CD4-positive, alpha-beta T cell treated with Interleukin-15 for 1 hour (primary cell): ENCODE measurements around the gene NFIX.
"Not testable (repeated sequence)": the region's sequence is repeated elsewhere in the genome, so short reads cannot be mapped to it uniquely, and the experiment has no call there.

Experiments
- DNase-seq: peaks from one replicate; pipeline ENCODE4 v3.0.0-alpha.2; 2020

The NFIX gene

DNA sequence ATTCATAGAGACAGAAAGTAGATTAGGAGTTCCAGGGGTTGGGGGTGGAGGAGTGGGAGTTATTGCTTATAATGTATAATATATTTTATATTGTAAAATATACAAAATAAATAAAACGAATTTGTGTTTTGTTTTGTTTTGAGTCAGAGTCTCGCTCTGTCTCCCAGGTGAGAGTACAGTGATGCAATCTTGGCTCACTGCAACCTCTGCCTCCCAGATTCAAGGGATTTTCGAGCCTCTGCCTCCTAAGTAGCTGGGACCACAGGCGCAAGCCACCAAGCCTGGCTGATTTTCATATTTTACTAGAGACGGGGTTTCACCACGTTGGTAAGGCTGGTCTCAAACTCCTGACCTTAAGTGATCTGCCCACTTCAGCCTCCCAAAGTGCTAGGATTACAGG lies 35.8 kb upstream of the NFIX start:
- no peak for DNase-seq

DNA sequence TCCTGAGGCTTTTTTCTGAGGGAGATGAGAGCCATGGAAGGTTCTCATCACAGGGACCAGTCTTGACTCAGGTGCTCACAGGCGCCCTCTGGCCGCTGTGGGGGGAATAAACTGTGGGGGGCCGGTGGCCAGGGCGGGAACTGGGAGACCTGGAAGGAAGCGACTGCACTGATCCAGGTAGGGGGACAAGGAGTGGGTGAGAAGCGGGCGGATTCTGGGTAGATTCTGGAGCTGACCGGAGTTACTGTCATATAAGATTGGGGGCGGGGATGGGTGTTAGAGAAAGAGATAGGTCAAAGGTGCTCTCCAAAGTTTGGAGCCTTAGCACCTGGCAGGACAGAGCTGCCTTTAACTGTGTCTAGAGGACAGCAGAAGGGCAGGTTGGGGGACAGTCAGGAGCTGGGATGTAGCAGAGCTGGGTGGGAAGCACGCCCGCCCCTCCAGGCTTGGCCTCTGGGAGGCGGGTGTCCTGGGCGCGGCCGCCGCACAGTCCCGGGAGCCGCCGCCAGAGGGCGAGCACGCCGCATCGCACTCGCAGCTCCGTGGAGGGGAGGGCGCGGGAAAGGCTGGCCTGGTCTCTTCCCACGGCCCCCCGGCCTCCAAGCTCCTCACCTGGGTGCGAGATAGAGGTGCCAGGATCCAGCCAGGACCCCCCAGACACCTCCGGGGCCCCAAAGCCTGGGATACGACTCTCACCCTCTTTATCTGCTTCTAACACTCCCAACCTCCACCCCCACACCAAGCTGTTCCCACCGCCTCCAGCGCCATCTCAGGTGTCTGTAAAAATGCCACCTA lies 30.1 kb upstream of the NFIX start:
- DNase-seq: peak; percentile 78

DNA sequence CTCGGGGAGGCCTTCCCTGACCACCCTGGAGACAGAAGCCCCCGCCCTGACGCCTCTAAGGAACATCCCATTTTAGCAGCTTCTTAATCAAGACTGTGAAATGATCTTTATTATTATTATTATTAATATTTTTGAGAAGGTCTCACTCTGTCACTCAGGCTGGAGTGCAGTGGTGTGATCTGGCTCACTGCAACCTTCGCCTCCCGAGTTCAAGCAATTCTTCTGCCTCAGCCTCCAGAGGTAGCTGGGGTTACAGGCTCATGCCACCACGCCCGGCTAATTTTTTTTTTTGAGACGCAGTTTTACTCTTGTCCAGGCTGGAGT lies 29.5 kb upstream of the NFIX start:
- DNase-seq: no peak

DNA sequence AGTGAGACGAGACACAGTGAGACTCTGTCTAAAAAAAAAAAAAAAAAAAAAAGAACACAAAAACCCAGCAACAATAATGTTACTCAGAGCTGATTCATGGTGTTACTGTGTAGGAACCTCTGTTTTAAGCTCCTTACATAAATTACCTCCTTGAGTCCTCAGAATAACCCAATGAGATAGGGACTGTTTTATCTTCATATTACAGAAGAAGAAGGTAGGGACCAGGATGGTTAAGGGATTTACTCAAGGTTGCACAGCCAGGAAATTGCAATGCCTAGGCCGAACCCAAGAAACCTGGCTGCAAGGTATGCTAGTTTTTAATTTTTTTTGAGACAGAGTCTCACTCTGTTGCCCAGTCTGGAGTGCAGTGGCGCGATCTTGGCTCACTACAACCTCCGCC lies 27.4 kb upstream of the NFIX start:
- DNase-seq: no peak

DNA sequence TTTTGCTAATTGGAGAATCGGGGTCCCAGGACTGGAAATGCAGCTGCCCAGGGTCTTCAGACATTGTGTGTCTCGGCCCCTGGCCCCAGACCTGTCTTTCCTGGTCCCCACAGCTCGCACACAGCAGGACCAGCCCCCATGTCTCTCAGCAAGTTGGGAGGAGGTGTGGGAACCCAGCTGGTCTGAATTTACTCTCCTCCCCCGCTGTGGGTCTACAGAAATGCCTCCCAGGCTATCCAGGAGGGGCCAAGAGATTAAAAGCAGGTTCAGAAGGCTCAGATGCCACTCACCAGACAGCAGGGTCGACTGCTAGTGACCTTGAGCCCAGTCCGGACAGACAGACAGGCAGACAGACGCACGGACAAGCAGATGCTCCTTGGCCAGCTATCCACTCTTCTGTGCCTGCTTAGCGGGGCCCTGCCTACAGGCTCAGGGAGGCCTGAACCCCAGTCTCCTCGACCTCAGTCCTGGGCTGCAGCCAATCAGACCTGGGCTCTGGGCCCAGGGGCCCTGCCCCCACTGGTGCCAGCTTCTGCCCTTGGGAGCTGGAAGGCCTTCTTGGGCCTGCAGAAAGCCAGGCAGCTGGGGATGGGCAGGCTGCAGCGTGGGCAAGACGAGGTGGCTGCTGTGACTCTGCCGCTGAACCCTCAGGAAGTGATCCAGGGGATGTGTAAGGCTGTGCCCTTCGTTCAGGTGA lies 25.8 kb upstream of the NFIX start, which contains the start of gene DAND5:
Gene DAND5, plus strand, starts transcription at position 285 of the 697 bp plus-strand sequence. Its CDS starts 85 bp downstream, at position 370.
- no peak for DNase-seq

DNA sequence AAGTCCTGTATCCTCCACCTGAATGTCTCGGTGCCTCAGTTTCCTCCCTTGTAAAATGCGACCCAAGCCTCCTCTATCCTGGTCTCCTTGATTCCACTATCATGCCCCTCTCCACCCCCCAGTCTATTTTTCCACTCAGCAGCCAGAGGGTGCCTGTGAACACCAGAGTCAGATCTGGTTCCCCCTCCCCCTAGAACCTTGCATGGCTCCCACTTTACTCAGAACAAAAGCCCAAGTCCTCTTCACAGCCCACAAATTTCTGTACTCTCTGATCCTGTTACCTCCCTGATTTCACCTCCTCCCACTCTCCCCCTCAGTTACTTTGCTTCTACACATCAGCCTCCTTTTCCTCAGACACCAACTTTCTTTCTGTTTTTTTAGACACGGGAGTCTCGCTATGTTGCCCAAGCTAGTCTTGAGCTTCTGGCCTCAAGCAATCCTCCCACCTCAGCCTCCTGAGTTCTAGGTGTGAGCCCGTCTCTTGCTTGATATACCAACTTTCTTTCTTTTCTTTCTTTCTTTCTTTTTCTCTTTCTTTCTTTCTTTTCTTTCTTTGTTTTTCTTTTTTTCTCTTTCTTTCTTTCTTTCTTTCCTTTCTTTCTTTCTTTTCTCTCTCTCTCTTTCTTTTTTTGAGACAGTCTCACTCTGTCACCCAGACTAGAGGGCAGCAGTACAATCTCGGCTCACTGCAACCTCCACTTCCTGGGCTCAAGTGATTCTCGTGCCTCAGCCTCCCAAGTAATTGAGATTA lies 25.0 kb upstream of the NFIX start:
- DNase-seq: no peak

DNA sequence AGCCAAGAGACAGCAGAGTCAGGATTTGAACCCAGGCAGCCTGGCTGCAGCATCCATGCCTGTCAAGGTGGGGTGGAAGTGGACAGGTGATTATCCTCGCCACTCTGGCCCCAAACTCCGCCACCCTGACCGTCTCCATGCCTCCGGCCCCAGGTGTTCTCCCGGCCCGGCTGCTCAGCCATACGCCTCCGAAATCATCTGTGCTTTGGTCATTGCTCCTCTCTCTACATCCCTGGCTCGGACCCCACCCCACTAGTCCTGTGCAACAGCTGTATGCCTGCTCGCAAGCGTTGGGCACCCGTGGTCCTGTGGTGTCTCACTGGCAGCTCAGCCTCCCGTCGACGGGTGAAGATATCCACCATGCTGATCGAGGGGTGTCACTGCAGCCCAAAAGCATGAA lies 22.0 kb upstream of the NFIX start:
- DNase-seq: no peak

DNA sequence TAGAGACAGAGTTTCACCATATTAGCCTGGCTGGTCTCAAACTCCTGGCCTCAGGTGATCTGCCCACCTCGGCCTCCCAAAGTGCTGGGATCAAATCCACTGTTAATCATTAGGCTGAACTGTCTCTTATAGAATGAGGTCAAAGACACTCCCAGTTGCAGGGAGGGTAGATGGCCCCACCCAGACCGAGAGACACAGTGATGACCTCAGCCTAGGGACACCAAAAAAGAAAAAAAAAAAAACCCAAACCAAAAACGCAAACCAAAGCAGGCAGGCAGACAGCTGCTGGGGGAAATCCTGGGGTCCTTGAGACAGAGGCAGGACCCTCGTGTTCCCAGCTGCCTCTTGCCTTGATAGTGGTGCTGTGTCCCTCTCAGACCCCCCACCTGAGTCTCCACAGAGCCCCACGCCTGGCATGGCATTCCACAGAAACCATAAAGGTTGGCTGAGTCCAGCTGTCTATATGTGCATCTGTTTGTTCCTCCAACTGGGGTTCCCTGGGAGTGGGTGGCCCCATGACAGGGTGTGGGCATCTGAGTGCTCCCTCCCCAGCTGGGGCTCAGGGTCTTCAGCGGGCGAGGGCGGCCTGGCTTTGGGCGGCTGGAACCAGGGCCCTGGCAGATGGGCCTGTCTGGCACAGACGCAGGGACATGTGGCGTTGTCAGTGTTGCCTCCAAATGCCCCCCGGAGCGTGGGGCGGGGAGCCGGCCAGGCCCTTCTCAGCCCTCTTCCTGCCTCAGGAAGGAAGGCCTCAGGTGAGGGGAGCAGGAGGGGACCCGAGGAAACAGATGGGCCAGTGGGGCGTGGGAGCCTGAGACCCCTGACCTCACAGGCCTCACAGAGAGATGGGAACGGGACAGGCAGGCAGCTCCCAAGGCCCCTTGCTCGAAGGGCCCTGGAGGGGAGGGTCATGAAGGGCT lies 20.7 kb upstream of the NFIX start:
- DNase-seq: no peak

DNA sequence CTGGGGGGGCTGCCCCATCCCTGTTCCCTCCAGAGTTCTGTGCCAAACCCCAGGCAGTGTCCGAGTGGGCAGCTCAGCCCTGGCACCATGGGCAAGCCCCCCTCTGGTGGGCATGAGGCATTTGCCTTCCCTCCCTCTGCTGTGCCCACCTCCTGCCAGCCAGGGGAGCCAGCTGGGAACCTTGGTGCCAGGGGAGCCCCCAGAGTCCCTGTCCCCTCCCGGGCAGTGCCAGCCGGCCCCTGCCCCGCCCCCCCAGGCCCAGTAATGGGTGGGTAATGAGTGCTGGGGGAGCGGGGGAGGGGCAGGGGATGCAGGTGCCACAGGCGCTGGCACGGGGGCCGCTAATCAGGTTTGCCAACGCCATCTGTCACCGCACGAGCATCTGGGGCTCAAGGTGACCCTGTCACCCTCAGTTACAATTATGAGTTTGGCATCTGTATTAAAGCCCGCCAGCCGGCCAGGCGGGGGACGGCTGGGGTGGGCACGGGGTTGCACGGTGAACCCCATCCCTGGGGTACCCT lies 20.0 kb upstream of the NFIX start:
- DNase-seq: no peak

DNA sequence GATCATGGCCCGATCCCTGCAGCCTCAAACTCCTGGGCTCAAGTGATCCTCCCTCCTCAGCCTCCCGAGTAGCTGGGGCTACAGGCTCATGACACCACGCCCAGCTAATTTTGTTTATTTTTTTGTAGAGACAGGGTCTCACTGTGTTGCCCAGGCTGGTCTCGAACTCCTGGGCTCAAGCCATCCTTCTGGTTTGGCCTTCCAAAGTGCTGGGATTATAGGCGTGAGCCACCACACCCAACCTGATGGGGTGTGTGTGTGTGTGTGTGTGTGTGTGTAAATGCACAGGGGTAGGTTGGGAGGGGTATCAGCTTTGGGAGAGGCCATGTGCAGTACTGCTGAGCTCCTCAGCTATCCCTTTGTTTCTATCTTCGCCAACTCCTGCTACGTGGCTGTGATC lies 19.2 kb upstream of the NFIX start:
- DNase-seq: not testable (repeated sequence)

DNA sequence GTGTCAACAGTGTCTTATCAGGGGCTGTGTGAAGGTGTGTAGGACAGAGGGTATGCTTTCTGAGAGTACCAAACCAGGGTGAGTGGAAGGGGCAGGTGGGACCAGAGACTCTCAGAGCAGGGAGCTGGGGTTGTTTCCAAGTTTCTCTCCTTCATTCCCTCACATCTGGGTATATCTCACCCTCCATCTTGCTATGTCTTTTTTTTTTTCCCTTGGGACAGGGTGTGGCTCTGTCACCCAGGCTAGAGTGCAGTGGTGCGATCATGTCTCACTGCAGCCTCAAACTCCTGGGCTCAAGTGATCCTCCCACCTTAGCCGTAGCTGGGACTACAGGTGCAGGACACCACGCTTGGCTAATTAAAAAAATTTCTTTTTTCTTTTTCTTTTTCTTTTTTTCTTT lies 15.3 kb upstream of the NFIX start:
- no peak for DNase-seq

DNA sequence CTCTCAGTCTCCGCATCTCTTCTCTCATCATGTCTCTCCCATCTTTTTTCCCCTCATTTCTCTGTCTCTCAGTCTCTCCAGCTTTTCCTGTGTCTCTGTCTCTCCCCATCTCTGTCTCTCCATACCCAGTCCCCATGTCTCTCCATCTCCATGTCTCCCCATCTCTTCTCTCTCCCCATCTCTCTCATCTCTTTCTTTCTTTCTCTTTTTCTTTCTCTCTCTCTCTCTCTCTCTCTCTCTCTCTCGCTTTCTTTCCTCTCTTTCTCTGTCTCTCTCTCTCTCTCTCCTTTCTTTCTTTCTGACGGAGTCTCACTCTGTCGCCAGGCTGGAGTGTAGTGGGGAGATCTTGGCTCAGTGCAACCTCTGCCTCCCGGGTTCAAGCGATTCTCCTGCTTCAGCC lies 12.6 kb upstream of the NFIX start:
- no peak for DNase-seq

DNA sequence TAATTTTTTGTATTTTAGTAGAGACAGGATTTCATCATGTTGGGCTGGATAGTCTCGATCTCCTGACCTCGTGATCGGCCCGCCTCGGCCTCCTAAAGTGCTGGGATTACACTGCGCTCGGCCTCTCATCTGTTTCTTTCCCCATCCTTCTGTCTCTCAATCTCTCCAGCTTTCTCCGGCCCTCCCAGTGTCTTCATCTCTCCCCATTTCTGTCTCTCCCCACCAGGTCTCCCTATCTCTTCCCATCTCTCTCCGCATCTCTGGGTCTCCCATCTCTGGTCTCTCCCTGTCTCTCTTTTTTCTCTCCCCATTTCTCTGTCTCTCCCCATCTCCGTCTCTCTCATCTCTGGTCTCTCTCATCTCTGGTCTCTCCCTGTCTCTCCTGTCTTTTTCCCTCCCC lies 12.2 kb upstream of the NFIX start:
- DNase-seq: no peak

DNA sequence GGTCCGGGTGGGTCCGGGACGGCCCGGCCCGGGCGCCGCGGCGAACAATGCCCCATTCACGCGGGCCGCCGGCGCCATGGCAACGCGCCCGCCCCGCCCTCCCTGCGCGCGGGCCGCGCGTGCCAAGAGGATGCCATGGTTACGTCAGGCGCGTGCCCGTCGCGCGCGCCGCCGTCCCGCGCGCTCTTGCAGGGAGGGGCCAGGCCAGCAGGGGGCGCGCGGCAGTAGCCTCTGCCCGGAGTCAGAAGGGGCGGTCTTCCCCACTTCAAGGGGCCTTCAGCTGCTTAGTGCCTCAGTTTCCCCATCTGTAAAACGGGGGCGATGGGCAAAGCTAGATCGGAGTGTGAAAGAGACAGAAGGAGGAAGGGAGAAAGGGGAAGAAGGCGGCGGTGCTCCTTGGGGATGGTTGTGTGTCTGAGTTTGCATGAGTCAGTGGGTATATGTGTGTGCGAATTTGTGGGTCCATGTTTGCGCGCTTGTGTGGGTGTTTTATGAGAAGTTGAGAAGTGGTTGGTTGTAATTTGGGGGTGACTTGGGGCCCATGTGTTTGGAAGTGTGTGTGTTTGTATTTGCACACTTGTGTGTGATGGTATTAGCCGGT lies 11.6 kb upstream of the NFIX start:
- DNase-seq: peak; percentile 84

DNA sequence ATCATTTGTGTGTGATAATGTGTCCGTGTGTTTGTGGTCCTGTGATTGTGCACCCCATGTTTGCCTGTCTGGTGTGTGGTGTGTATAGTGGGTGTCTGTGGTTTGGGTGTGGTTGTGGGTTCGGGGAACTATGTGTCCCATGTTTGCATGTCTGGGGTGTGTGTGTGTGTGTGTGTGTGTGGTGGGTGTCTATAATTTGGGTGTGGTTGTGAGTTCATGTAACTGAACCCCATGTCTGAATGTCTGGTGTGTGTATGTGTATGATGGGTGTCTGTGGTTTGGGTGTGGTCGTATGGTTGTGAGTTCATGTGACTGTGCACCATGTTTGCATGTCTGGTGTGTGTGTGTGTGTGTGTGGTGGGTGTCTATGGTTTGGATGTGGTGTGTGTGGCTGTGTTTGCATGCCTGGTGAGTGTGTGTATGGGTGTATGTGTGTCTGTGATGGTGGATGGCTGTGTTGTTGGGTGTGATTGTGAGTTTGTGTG lies 11.1 kb upstream of the NFIX start:
- DNase-seq: peak; percentile 23

DNA sequence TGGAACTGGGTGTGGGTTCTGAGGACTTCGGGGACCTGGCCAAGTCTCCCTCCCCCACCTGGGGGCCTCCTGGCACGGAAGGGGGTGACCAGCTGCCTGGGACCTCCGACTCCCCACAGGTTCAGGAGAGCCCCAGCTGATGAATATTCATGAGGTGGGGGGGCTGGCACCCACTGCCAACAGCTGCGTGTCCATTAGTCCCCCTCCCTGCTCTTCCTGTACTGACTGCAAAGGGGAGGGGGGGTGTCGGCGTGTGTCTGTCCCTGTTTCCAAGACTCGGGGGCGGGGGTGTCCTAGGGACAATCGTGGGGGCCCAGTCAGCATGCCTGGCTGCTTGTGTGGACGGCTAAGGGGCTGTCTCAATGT lies 10.6 kb upstream of the NFIX start:
- no peak for DNase-seq

DNA sequence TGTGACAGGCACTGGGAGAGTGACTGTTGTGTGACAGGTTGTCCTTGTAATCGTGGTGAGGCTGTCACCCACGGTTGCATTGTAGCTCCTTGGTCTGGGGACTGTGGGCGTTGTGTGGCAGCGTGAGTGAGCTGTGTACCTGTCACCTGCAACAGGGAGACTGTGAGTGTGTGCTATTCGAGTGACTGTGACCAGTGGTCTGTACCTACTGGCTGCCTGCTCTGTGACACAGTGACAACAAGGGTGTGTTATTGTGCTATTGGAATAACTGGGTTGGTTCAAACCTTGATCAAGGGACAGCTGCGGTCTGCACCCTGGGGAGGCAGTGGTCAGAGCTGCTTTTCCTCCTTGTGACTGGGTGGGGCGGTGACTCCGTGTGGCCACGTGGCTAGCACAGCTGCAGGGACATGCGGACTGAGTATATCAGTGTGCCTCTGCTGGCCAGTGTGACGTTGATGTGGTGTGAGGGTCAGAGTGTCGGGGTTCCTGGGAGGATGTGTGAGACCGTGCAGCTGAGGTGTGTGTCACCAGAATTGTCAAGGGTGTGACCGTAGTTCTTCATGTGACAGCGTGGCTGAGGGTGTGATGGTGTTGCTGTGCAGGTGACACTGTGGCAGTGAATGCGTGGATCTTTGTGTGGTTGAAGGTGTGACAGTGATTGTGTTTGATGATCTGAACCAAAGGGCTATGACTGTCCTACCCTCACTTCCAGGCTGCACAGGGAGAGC lies 10.1 kb upstream of the NFIX start:
- DNase-seq: peak; percentile 65

DNA sequence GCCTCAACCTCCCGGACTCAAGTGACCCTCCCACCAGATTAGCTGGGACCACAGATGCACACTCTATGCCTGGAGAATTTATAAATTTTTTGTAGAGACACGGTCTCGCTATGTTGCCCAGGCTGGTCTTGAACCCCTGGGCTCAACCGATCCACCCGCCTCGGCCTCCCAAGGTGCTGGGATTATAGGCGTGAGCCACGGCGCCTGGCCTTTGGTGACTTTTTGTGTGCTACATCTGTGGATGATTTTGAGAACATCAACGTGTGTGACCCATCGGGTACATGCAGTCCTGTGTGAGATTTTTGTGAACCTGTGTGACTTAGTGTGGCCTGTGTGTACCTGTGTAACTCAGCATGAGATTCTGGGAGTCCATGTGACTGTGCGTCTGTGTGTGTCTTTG lies 8.5 kb upstream of the NFIX start:
- DNase-seq: no peak

DNA sequence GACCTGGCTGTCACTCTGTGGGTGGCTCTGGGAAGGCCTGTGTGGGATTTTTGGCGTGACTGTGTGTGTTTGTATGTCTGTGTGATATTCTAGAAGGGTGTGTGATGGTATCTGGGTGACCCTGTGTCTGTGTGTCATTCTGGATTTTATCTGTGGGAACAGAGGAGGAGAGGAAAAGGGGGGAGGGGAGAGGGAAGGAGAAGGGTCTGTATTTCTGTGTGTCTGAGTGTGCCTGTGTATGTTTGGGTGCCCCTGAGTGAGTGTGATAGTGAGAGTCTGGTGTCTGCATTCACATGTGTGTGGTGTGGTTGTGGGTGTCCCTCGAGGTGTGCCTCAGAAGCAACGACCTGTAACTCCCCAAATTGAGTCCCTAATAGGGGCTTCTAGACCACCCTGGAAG lies 8.1 kb upstream of the NFIX start:
- no peak for DNase-seq

DNA sequence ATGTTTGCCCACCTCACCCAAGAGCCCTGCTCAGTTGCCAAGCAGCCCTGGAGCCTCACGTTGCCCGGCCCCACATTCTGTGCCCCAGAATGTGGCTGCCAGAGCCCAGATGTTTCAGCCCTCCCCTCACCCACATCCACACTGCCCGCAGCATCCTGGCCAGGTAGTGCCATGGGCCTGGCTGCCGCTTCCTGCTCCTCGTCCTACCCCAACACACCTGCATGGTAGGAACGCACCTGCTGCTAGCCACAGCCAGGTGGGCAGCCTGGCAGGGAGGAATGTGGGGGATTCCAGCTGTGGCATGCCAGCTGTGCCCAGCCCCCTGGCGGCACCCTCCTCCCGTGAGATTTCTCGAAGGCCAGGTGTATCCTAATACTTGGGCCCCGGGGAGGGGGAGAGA lies 7.5 kb upstream of the NFIX start:
- no peak for DNase-seq

DNA sequence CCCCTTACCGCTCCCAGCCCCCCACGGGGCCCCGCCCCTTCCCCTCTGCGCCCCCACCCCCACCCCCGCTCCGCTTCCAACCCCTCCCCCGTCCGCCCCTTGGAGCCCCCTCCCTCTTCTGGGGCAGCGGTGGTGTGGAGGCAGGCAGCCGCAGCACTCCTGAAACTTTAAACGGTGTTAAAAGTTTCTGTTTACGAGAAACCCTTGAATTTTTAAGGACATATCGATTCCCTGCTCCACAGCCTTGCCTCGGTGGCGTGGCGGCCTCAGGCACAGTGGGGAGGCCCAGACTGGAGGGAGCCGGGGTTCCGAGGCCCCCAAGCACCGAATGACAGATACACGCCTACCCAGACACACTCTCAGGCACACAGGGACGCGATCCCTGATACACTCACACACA lies 4.8 kb upstream of the NFIX start:
- no peak for DNase-seq
